ENCODE data around the gene NOX1. TPM values are rescaled to one million over a fixed set of nuclear protein-coding genes. Genes with fewer than 3 reads are reported as not detected.
"Not testable (repeated sequence)": the region's sequence is repeated elsewhere in the genome, so short reads cannot be mapped to it uniquely, and the experiment has no call there.

The NOX1 gene
- total RNA-seq, 2 donors from 2014 or later = not detected

GRCh38 chrX:100829730-100830129, 44.4 kb downstream of the NOX1 start:
- no peak for DNase-seq (ENCODE audit: low spot score)
- intact Hi-C loops (cut with DNase I) = no loop called here

- DNase-seq (ENCODE audit: low spot score) = peak; percentile 95
- intact Hi-C loops (cut with DNase I) = no loop called here
Measured at GRCh38 chrX:100819837-100820666, 54.1 kb downstream of the NOX1 start, which contains the start of gene CSTF2. Gene CSTF2 (plus strand): TSS chrX:100820391. CDS start chrX:100820417, 26 bp downstream.

- no peak for DNase-seq (ENCODE audit: low spot score)
- intact Hi-C loops (cut with DNase I) = no loop called here
Measured at GRCh38 chrX:100819534-100819836, 54.7 kb downstream of the NOX1 start.

GRCh38 chrX:100817340-100817739, 56.8 kb downstream of the NOX1 start:
- intact Hi-C loops (cut with DNase I) = no loop called here
- no peak for DNase-seq (ENCODE audit: low spot score)

- intact Hi-C loops (cut with DNase I) = no loop called here
- DNase-seq (ENCODE audit: low spot score) = no peak
Measured at GRCh38 chrX:100812216-100813158, 61.7 kb downstream of the NOX1 start.

- intact Hi-C loops (cut with DNase I); DNase-seq (ENCODE audit: low spot score): not testable (repeated sequence)
Measured at GRCh38 chrX:100808265-100808664, 65.9 kb downstream of the NOX1 start.

GRCh38 chrX:100804780-100805179, 69.4 kb downstream of the NOX1 start:
- DNase-seq (ENCODE audit: low spot score) = no peak
- intact Hi-C loops (cut with DNase I) = no loop called here

GRCh38 chrX:100802843-100803242, 71.3 kb downstream of the NOX1 start:
- no peak for DNase-seq (ENCODE audit: low spot score)

GRCh38 chrX:100798484-100799214, 75.5 kb downstream of the NOX1 start:
- intact Hi-C loops (cut with DNase I) = no loop called here

More at GRCh38 chrX:100802843-100803242, 71.3 kb downstream of the NOX1 start:
- intact Hi-C loops (cut with DNase I) = no loop called here

GRCh38 chrX:100797359-100797758, 76.8 kb downstream of the NOX1 start:
- intact Hi-C loops (cut with DNase I) = no loop called here
- no peak for DNase-seq (ENCODE audit: low spot score)

More at GRCh38 chrX:100798484-100799214, 75.5 kb downstream of the NOX1 start:
- no peak for DNase-seq (ENCODE audit: low spot score)

- DNase-seq (ENCODE audit: low spot score); intact Hi-C loops (cut with DNase I): not testable (repeated sequence)
Measured at GRCh38 chrX:100796371-100796770, 77.8 kb downstream of the NOX1 start.

Other genes with a start within 250 kb of the NOX1 start
- 10 to 100 TPM in 1 of 2 donors, 1 to 10 TPM in 1; 7.8 to 11.1 TPM for gene TSPAN6, start 237.6 kb downstream of the NOX1 start, total RNA-seq
- gene SRPX2, start 230.2 kb downstream of the NOX1 start, total RNA-seq = 10 to 100 TPM; 34.5 to 40.3 TPM
- gene SYTL4, start 142.2 kb downstream of the NOX1 start, total RNA-seq = 10 to 100 TPM in 1 of 2 donors, 1 to 10 TPM in 1; 7.1 to 10.6 TPM
- gene CSTF2, start 54.0 kb downstream of the NOX1 start, total RNA-seq = 1 to 10 TPM; 7.4 to 9.3 TPM
- gene XKRX, start 54.6 kb upstream of the NOX1 start, total RNA-seq = under 1 TPM; 0.14 TPM
- not detected for gene ARL13A, start 95.3 kb upstream of the NOX1 start, total RNA-seq
- 10 to 100 TPM; 12.9 to 14.7 TPM for gene TRMT2B, start 177.8 kb upstream of the NOX1 start, total RNA-seq
- 10 to 100 TPM; 13.8 to 26.5 TPM for gene TMEM35A, start 204.5 kb upstream of the NOX1 start, total RNA-seq
- 1 to 10 TPM; 1.2 to 2.0 TPM for gene CENPI, start 223.8 kb upstream of the NOX1 start, total RNA-seq

Measured in posterior vena cava (tissue), 2 donors.